GM21526 (cell line): Measurements from ENCODE around the gene RAPGEF5.

Experiments
- ATAC-seq: cut with Tn5 transposase; IDR thresholded peaks from one replicate; pipeline ENCODE4 v1.9.1; 2021; ENCODE audit warnings: moderate library complexity; ENCODE audit not compliant: unreplicated experiment, low FRiP score

RAPGEF5 gene

DNA sequence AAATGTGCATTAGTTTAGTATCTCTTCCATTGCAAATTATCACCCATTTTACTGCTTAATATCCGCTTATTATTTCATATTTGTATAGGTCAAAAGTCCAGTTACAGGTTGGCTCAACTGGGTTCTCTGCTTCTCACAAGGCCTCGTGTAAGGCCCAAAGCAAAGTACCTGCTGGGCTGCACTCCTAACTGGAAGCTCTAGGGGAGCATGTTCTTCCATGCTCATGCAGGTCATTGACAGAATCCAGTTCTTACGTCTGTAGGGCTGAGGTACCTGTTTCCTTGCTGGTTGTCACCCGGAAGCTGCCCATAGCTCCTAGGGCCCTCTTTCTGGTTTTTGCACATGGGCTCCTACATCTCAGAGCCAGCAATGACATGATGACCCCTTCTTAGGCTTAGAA is 79.6 kb downstream of the RAPGEF5 start:
- no peak for ATAC-seq

DNA sequence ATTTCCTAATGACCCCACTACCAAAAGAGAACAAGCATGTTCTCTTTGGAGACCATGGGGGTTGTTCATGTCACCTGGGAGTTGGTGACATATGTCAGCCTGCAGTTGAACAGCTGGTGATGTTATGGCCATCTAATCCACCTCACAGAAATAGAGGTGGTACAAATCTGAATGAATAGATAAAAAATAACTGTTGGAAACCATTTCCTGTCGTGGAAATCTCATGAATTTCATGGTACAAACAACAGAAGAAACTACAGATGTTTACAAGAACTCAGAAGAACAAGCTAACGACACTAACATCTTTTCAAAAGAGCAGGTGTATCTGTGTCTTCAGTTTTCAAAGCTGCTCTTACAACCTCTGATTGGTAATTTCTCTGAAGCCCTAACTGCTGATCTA is 81.3 kb downstream of the RAPGEF5 start:
- no peak for ATAC-seq

DNA sequence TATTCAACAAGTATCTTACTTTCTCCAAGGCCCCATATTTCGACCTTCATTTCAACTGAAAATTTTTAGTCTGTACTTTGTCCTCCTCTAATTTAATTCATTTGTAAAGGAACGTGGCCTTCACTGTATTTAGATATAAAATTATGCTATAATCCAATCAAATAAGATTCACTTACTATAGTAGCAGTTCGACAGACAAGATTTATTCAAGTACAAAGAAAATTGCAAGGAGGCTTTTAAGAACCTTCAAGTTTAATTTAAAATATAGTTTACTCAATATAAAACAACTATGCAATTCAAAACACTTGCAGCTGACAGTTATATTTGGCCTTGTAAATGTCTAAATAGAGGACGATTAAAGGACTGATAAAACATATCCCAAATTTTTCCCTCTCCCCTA is 85.6 kb downstream of the RAPGEF5 start:
- ATAC-seq: no peak

DNA sequence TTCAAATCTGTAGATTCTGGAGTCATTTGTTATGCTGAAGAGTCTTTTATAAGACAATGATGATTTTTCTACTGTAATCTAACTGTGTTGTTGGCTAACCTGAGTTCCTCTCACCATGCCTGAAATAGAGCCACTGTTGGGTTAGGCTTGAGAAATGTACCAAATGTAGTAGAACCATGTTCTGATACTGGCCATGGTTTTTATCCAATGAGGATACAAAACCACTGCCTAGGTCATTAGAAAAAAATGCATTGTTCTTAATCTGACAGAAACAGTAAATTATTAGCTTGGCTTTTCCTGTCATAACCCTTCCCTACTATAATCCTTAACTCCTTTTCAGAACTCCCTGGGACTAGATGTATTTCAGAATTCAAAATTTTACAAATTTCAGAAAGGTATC is 86.6 kb downstream of the RAPGEF5 start:
- ATAC-seq: no peak

DNA sequence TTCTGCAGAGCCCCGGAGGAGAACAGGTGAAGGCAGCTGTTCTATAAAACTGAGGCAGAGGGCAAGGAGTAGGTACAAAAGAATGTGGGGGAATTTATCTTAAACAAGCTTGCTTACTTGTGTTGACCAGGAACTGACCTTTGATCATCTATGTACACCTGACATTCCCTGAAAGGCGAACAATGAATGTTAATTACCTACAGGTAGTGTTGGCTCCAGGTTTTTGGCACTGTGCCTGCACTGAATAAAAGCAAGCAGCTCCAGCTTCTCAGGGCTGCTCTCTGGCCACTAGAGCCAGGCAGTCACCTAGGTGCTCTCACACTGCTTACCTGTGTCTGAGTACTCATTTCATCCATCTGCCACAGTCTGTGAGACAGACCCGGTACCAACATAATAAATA is 87.0 kb downstream of the RAPGEF5 start:
- no peak for ATAC-seq

DNA sequence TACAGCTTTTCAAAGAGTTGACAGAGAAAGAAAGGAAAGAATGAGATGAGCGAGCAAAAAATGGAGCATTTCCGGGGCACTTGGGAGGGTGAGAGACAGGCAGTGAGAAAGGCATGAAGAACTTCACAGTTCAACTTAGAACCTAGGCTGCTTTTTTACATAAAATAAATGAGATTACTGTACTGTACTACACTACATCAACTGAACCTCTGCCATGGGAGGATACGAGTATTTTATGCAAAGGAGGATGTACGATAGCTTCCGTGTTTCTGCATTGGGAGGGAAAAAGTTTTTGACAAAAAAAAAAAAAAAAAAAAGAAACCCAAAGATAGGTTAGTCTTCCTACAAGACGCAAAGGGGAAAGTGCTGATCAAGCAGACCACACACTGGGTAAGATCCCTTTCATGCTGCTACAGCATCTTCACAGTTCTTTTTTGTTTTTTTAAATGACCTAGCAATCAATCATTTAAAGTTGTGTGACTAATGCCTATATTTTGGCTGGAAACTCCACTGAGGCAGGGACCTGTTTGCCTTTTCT is 88.0 kb downstream of the RAPGEF5 start:
- ATAC-seq: no peak

DNA sequence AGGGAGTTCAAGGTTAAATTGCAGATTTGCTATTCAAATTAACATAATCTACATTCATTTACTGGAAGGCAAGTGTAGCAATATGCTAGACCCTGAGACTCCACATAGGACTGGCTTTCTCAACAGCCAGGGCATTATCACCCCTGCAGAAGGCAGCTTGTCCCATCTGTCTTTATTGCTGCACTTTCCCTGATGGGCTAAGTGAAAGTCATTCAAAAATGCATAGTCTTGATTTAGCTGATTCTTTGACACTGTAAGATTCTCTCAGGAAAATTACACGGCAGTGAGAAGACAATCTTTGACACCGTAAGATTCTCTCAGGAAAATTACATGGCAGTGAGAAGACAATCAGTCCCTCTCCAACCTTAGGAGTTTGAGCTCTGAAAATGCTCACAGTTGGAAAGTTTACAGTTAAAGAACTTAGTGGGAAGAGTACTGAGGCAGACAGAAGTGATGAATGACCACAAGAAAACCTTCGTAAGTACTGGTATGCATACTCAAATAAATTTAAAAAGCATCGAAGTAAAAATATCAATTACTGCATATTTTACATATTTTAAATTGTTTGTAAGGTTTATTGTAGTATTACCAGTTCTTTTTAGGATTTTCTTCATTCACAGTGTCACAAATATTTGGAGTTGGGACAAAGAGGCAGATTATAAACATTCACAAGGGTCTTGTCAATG is 88.9 kb downstream of the RAPGEF5 start:
- no peak for ATAC-seq

DNA sequence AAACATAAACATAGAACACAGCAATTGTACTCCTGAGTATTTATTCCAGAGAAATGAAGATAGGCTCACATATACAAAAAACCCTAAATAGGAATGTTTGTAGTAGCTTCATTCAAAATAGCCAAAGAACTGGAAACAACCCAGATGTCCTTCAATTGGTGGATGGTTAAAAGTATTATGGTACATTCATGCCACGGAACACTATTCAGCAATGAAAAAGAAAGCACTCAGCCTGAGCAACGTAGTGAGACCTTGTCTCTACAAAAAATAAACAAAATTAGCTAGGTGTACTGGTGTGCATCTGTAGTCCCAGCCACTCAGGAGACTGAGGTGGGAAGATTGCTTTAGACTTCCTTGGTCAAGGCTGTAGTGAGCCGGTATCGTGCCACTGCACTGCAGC is 94.4 kb downstream of the RAPGEF5 start:
- no peak for ATAC-seq

DNA sequence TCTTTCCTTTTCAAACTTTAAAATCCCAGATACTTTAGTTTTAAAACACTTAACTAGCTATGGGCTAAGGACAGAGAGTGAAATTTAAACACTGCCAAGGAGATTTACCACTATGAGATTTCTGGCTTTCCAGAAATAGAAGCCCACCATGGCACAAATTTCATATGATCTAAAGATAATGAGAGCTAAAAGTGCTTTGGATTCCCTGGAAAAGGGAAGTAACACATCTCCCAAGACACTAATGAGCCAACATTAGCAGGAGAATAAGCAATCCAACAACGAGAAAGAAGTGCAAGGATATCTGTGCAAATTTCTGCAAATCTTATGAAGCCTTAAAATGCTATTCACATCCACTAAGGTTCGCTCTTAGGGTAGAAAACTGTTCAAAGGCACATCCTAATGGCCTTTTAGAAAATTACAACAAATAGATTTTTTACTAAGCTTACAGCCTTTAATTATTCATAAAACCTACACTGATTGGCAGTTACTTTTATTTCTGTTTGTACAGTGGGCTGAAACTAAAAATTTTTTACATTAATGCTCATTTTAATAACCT is 100.3 kb downstream of the RAPGEF5 start:
- no peak for ATAC-seq

DNA sequence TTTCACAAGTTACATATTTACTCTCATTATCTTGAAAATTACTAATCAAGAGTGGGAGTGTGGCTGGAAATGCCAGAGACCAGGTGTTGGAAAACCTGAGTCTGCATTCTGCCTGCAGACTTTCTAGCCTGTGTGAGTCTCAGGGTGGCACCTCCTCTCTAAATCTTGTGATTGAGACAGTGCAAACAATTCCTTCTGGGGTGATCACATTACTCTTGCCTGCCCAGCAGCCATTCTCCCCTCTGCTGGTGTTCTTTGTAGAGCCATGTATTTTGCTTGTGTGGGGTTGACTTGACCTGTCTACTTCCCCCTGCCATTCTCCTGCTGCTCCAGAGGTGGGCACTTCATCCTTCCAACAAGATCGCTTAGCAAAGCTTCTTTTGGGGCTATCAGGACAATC is 101.1 kb downstream of the RAPGEF5 start:
- no peak for ATAC-seq

DNA sequence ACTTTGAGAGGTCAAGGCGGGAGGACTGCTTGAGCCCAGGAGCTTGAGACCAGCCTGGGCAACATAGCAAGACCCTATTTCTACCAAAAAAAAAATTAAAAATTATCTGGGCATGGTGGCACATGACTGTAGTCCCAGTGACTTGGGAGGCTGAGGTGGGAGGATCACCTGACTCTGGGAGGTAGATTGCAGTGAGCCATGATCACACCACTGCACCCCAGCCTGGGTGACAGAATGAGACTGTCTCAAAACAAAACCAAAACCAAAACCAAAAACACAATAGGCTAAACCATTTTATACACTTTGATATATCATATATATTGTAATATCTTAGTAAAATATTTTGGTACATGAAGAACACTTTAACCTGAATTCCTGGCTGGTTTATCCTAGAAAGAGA is 101.6 kb downstream of the RAPGEF5 start:
- ATAC-seq: no peak

DNA sequence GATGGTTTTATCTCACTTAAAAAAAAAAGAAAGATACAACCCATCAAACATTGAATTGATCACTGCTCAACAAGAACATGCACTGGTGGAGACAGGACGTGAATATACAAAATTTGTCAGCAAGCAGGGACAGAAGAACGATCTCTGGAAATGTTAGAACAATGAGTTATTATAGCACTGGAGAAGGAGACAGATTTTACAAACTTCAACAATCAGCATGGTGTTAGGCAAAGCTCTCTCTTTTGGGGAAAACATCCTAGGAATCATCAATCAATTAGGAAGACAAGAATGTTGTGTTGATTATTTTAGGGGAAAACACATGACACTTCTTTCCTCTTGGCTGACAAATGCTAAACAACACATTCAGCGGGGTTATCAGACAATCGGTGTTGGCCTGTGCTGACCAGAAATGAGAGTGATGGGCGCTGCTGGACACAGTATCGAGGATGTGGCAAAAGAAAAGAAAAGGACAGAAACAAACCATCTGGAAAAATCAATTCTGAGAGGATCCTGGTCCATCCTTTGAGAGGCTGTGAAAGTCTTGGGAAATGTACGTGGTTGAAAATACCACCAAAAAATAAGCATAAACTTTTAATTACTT is 103.9 kb downstream of the RAPGEF5 start:
- no peak for ATAC-seq

DNA sequence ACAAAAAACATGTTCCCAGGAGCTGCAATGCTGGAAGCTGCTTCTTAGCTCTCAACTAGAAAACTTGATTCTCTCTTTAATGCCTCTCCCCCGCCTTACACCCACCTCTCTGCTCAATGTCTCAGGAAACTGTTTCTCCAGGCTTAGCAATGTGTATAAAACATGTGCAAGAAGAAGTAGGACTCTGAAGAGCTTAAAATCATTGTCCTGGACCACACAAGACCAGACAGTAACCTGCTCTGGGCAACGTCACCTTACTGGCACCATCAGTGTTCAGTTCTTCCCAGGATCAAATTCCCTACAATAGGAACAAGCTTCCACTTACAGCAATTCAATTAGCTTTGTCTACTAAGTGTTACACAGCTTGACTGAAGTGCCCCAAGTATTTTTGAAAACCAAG is 104.9 kb downstream of the RAPGEF5 start:
- no peak for ATAC-seq

DNA sequence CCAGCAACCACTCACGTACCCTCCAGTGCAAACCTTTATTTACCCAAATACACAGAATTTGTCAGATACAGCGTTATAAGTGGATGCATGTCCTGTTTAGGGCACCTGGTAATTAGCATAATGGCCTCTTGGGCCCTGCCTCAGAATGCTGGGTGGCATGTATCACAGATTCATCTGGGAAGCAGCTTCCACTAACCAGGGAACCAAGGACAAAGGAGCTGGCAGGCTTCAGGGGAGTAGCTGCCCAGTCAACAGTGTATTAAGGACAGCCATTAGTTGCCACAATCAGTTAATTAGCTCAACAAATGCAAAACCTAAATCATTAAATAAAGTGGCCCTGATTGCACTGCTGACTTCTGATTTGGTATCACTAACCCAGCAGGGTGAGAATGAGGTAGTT is 105.7 kb downstream of the RAPGEF5 start:
- no peak for ATAC-seq

DNA sequence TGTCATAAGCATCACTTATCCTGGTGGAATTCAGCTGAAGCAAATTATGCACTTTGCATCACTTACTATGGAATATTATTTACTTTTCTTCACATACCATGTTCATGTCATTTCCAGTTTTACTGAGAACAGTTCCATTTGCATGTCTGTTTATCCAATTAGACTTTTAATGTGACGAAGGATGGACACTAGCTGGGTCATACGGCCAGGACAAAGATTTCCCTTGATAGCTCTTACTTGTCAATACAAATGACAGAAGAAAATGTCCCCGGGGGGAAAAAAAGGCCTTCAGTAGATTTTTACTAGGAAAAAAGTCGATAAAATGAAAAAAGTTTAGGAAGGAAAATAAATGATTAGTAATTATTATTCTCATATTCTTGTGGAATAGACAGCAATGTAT is 106.6 kb downstream of the RAPGEF5 start:
- no peak for ATAC-seq

DNA sequence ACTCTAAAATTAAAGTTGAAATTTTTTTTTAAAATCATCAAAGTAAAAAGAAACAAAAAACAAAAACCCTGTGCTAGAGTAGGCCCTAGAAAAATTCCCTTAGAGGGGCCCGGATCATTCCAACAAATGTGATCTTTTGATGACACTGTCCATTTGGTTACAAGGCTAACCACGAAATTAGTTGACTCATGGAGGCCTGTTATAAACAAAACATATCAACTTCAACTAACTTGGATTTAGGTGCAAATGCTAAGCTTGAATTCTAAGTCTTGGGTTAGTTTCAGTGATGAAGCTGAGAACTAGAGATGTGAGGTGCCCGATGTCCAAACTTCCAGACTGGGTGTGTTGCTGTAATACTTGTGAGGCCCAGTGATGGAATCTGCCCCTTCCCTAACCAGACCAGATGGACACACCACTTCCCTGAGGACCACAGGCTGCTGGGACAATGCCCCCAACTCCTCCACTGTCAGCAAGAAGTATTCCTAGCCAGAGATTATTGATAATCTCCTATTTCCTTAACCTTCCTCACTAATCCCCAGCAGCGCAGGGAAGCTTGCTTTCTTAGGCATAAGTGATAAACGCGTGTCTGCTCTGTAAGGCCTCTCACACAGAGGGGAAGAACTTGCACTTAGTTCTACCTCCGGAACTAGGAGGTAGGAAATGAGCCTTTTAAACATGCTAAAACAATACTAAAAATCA is 108.7 kb downstream of the RAPGEF5 start:
- no peak for ATAC-seq

DNA sequence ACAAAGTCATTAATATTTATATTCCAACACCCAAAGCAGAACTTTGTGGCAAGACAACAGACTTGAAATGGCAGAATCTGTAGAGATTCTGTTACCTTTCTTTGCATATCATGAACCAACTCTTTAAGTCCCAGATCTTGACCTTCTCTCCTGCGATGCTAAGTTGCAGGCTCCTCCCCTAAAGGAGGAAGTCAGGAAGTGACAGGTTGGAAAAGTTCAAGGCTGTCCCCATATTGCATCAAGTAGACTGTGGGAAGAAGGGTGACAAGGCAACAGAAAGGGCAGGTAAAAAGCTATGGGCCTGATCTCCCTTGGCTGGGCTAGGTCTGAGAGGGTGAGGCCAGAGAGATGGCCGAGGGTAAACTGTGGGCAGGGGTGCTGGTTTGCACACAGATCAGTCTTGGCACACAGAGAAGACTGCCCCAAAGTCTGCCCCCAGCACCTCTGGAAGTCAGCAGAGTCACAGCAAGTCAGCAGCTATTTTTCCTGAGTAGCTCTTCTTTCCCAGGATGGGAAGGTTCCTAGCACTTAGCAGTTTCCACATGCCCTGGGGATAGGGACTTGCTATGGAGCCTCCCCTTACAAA is 115.1 kb downstream of the RAPGEF5 start:
- no peak for ATAC-seq

DNA sequence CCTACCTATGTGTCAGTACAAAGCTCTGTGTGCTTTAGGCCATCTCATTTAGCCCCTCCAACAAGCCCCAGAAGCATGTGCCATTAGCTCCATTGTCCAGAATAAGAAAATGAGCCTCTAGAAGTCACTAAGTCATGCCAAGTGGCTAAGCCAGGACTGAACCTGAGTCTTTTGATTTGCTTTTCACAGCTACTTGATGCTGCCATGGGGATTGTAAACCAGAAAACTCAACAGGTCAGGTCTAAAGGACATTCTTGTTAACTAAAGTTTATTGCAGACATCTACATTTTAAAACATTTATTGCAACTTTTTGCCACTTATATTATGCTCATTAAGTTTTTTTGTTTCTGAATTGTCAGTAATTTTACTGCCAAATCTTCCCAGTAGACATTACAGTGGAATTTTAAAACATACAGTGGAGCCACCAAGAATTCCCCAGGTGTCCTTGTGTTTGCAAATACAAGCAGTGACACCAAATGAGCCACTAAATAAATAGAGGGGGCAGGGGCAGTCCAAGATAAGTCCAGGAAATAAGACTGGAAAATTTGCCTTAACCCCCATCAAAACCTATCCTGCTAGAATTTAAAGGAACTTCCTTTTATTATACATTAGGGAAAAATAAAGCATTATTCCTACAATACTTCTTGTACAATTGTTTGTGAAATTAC is 115.9 kb downstream of the RAPGEF5 start:
- ATAC-seq: no peak

DNA sequence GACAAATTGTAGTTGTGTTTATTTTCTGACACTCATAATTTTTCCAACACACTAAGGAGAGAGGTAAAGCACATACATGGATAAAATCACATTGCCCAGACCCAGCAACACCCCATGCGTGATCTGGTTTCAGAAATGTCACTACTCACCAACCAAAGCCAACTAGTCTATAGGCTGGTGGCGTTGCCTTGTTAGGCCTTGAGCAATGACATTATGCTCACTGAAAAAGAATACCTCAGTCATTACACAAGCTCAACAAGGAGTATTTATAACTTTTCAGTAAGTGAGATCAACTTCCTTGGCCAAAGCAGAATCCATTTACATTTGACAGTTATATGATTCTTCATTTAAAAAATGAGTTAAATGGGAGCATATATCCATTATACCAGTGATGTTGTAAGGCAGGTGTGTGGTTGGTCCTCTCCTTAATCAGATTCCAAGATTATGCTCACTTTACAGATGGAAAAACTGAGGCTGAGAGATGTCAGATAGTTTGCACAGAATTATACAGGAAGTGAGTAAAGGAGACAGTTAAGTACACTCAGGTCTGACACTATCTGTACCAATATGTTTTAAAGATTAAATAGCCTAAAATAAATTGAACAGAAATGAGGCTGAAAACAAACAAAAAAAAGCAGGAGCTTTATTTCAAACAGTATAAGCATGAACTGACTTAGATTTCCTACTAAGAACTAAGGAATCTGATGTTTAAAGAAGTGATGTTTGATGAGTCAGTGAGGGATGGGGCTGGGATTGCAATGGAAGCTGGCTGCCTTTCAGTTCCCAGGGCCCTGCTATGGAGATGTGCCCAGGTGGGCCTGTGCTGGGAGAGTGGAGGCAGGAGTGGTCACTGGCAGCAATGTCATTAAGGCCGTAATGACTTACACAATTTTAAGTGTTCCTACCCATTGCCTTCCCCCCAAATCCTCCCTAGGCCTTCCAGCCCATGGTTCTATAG is 118.3 kb downstream of the RAPGEF5 start:
- ATAC-seq: no peak
